GM18498 (cell line): Measurements from ENCODE around the gene ZNF169.
"Not testable (repeated sequence)": the region's sequence is repeated elsewhere in the genome, so short reads cannot be mapped to it uniquely, and the experiment has no call there.

Experiments used
- ATAC-seq: cut with Tn5 transposase; IDR thresholded peaks from one replicate; pipeline ENCODE4 v1.9.1; 2021; ENCODE audit warnings: mild to moderate bottlenecking, moderate library complexity; ENCODE audit not compliant: unreplicated experiment

ZNF169 gene

GRCh38 chr9:94286116-94286515 is 27.0 kb downstream of the ZNF169 start:
- ATAC-seq, result no peak

GRCh38 chr9:94287877-94288513 is 28.9 kb downstream of the ZNF169 start:
- no peak for ATAC-seq

GRCh38 chr9:94289691-94290090 is 30.6 kb downstream of the ZNF169 start:
- no peak for ATAC-seq

- no peak for ATAC-seq
Measured at GRCh38 chr9:94298949-94299599, 40.0 kb downstream of the ZNF169 start.

GRCh38 chr9:94300470-94301301 is 41.6 kb downstream of the ZNF169 start:
- ATAC-seq, result no peak

- ATAC-seq, result no peak
Measured at GRCh38 chr9:94301583-94301982, 42.5 kb downstream of the ZNF169 start.

GRCh38 chr9:94302426-94302825 is 43.3 kb downstream of the ZNF169 start:
- ATAC-seq, result no peak

- no peak for ATAC-seq
Measured at GRCh38 chr9:94303321-94303720, 44.2 kb downstream of the ZNF169 start.

- ATAC-seq, result not testable (repeated sequence)
Measured at GRCh38 chr9:94315034-94315984, 56.2 kb downstream of the ZNF169 start.

GRCh38 chr9:94316236-94316635 is 57.1 kb downstream of the ZNF169 start:
- ATAC-seq, result peak; percentile 96

- ATAC-seq, result not testable (repeated sequence)
Measured at GRCh38 chr9:94317949-94318657, 59.0 kb downstream of the ZNF169 start.

GRCh38 chr9:94322342-94322940 is 63.3 kb downstream of the ZNF169 start:
- not testable (repeated sequence) for ATAC-seq

GRCh38 chr9:94323153-94323798 is 64.2 kb downstream of the ZNF169 start:
- ATAC-seq, result not testable (repeated sequence)

- ATAC-seq, result not testable (repeated sequence)
Measured at GRCh38 chr9:94325583-94325982, 66.5 kb downstream of the ZNF169 start.

- ATAC-seq, result not testable (repeated sequence)
Measured at GRCh38 chr9:94328544-94328943, 69.4 kb downstream of the ZNF169 start, which contains the start of gene NUTM2F. TSS of gene NUTM2F (minus strand) at chr9:94328644. CDS start at chr9:94328623, 21 bp downstream.

GRCh38 chr9:94336445-94336844 is 77.3 kb downstream of the ZNF169 start:
- not testable (repeated sequence) for ATAC-seq

GRCh38 chr9:94338723-94339122 is 79.6 kb downstream of the ZNF169 start:
- ATAC-seq, result not testable (repeated sequence)

- ATAC-seq, result not testable (repeated sequence)
Measured at GRCh38 chr9:94339657-94340056, 80.6 kb downstream of the ZNF169 start.

GRCh38 chr9:94340750-94341149 is 81.7 kb downstream of the ZNF169 start:
- not testable (repeated sequence) for ATAC-seq
